GM21423 (cell line): ENCODE data around the gene NID2.

Experiments
- ATAC-seq: cut with Tn5 transposase; IDR thresholded peaks from one replicate; pipeline ENCODE4 v1.9.1; 2021; ENCODE audit warnings: mild to moderate bottlenecking, moderate library complexity; ENCODE audit not compliant: unreplicated experiment

NID2 gene

GRCh38 chr14:52068615-52069306 lies at the start of gene NID2:
Gene NID2 (minus strand): TSS chr14:52069059. CDS start chr14:52068994, 65 bp downstream.
- ATAC-seq, result no peak

- no peak for ATAC-seq
Measured at GRCh38 chr14:52117111-52117832, 48.4 kb upstream of the NID2 start.

GRCh38 chr14:52115286-52115685 lies 46.4 kb upstream of the NID2 start:
- ATAC-seq, result no peak

- ATAC-seq, result no peak
Measured at GRCh38 chr14:52112336-52113018, 43.6 kb upstream of the NID2 start.

- ATAC-seq, result no peak
Measured at GRCh38 chr14:52111583-52111982, 42.7 kb upstream of the NID2 start.

- no peak for ATAC-seq
Measured at GRCh38 chr14:52110441-52111086, 41.7 kb upstream of the NID2 start.

- ATAC-seq, result no peak
Measured at GRCh38 chr14:52108823-52109222, 40.0 kb upstream of the NID2 start.

GRCh38 chr14:52106840-52107239 lies 38.0 kb upstream of the NID2 start:
- no peak for ATAC-seq

GRCh38 chr14:52103416-52103815 lies 34.6 kb upstream of the NID2 start:
- no peak for ATAC-seq

GRCh38 chr14:52095794-52096193 lies 26.9 kb upstream of the NID2 start:
- no peak for ATAC-seq

- ATAC-seq, result no peak
Measured at GRCh38 chr14:52095336-52095735, 26.5 kb upstream of the NID2 start.

- ATAC-seq, result no peak
Measured at GRCh38 chr14:52094546-52095271, 25.9 kb upstream of the NID2 start.

GRCh38 chr14:52091928-52092327 lies 23.1 kb upstream of the NID2 start:
- no peak for ATAC-seq

- ATAC-seq, result no peak
Measured at GRCh38 chr14:52090936-52091335, 22.1 kb upstream of the NID2 start.

- no peak for ATAC-seq
Measured at GRCh38 chr14:52089218-52089617, 20.4 kb upstream of the NID2 start.

- ATAC-seq, result no peak
Measured at GRCh38 chr14:52086711-52087110, 17.9 kb upstream of the NID2 start.

GRCh38 chr14:52082903-52083302 lies 14.0 kb upstream of the NID2 start:
- ATAC-seq, result no peak

GRCh38 chr14:52081964-52082363 lies 13.1 kb upstream of the NID2 start:
- ATAC-seq, result no peak

GRCh38 chr14:52080808-52081755 lies 12.2 kb upstream of the NID2 start:
- ATAC-seq, result no peak
